Smooth muscle cell (in vitro differentiated cells): ENCODE data around the gene PARD6G. TPM values are rescaled to one million over a fixed set of nuclear protein-coding genes. Genes with fewer than 3 reads are reported as not detected.

Source experiments
- DNase-seq: peaks from one replicate; lab custom pipeline; 2025; ENCODE audit not compliant: unreplicated experiment; lab: John Stamatoyannopoulos, UW
- H2AFZ ChIP-seq: fragments of 200-600 bp; sonication (generic); 2 replicates; pipeline ENCODE4 v1.6.0; 2016; ENCODE audit warnings: antibody characterized with exemption, low read depth, mild to moderate bottlenecking
- H3F3A ChIP-seq: fragments of 200-600 bp; sonication (generic); 2 replicates; pipeline ENCODE4 v1.6.0; 2017; ENCODE audit warnings: antibody characterized with exemption, low read depth
- H3K27ac ChIP-seq: fragments of 200-600 bp; sonication (generic); 2 replicates; pipeline ENCODE4 v1.5.1; 2016; ENCODE audit warnings: low read depth, mild to moderate bottlenecking
- H3K27me3 ChIP-seq: fragments of 200-600 bp; sonication (generic); 2 replicates; pipeline ENCODE4 v1.6.1; 2016; ENCODE audit warnings: low read depth, mild to moderate bottlenecking
- H3K36me3 ChIP-seq: fragments of 200-600 bp; sonication (generic); 2 replicates; pipeline ENCODE4 v1.5.1; 2016; ENCODE audit warnings: low read depth
- H3K4me1 ChIP-seq: fragments of 200-600 bp; sonication (generic); 2 replicates; pipeline ENCODE4 v1.5.1; 2016; ENCODE audit warnings: low read depth
- H3K4me2 ChIP-seq: fragments of 200-600 bp; sonication (generic); 2 replicates; pipeline ENCODE4 v1.6.0; 2016; ENCODE audit warnings: mild to moderate bottlenecking
- H3K4me3 ChIP-seq: fragments of 200-600 bp; sonication (generic); 2 replicates; pipeline ENCODE4 v1.5.1; 2016; ENCODE audit warnings: mild to moderate bottlenecking
- H3K79me2 ChIP-seq: fragments of 200-600 bp; sonication (generic); 2 replicates; pipeline ENCODE4 v1.6.0; 2016; ENCODE audit warnings: low read depth, mild to moderate bottlenecking
- H3K9ac ChIP-seq: fragments of 200-600 bp; sonication (generic); 2 replicates; pipeline ENCODE4 v1.6.0; 2016; ENCODE audit warnings: low read depth
- H3K9me3 ChIP-seq: fragments of 200-600 bp; sonication (generic); replicated peaks from 2 replicates; pipeline ENCODE4 v1.5.1; 2016; ENCODE audit warnings: low read depth
- H4K20me1 ChIP-seq: fragments of 200-600 bp; sonication (generic); 2 replicates; pipeline ENCODE4 v1.6.0; 2016; ENCODE audit warnings: low read depth
- CTCF ChIP-seq: fragments of 200-600 bp; sonication (generic); IDR thresholded peaks from 2 replicates; pipeline ENCODE4 v1.5.1; 2017; ENCODE audit warnings: borderline replicate concordance, mild to moderate bottlenecking, antibody characterized with exemption; ENCODE audit not compliant: insufficient read depth, poor library complexity, severe bottlenecking
- WGBS: methylation state at CpG from one replicate; pipeline ENCODE4 v1.1.7; 2016; ENCODE audit warnings: low lambda C conversion rate; 5-methylcytosine and 5-hydroxymethylcytosine counted together
- polyA plus RNA-seq: library from polyadenylated mRNA; unstranded; fragments of >200 nt; fragmentation: Nextera tagmentation; extraction: Ambion mirVana; gene quantifications from 2 replicates; pipeline ENCODE4 v1.2.1, GENCODE V29; 2016
- total RNA-seq: library from RNA; depleted of rRNA; stranded (reverse); fragments of >200 nt; gene quantifications from 2 replicates; pipeline ENCODE4 v1.2.3, GENCODE V29; 2014

The PARD6G gene
- total and polyA plus RNA-seq, 2 experiments from 2014 or later: 19.8 to 19.9 TPM

- Histone ChIP-seq H3K36me3 (no peaks in the 10 kb centered on the region), H3F3A (no peaks in the 10 kb centered on the region), H3K79me2 (no peaks in the 10 kb centered on the region), H2AFZ (no peak overlapping the region), H3K4me1 (no peaks in the 10 kb centered on the region), H4K20me1 (peaks cover 57% of the 10 kb centered on the region), H3K4me3 (no peak overlapping the region), H3K9ac (no peak overlapping the region), H3K4me2 (no peak overlapping the region), H3K9me3 (no peaks in the 10 kb centered on the region), H3K27me3 (no peaks in the 10 kb centered on the region), H3K27ac (no peak overlapping the region)
- no peak for TF ChIP-seq CTCF
- DNase-seq: no peak
- 92% methylated on average over 5 of the region's 5 CpGs for WGBS
Observed at GRCh38 chr18:80190311-80190710, 57.0 kb downstream of the PARD6G start.

GRCh38 chr18:80189531-80189865, 57.8 kb downstream of the PARD6G start:
- peaks cover 65% of the 10 kb centered on the region for H4K20me1 ChIP-seq
- no peaks in the 10 kb centered on the region for H3F3A ChIP-seq
- no peak overlapping the region for H2AFZ ChIP-seq
- H3K36me3 ChIP-seq: no peaks in the 10 kb centered on the region
- H3K9ac ChIP-seq: no peak overlapping the region
- H3K4me3 ChIP-seq: no peak overlapping the region
- TF ChIP-seq CTCF: no peak
- H3K27me3 ChIP-seq: no peaks in the 10 kb centered on the region
- no peaks in the 10 kb centered on the region for H3K4me1 ChIP-seq
- no peak overlapping the region for H3K4me2 ChIP-seq
- 95% methylated on average over 10 of the region's 10 CpGs for WGBS
- H3K79me2 ChIP-seq: no peaks in the 10 kb centered on the region
- H3K9me3 ChIP-seq: no peaks in the 10 kb centered on the region
- no peak for DNase-seq
- H3K27ac ChIP-seq: no peak overlapping the region

GRCh38 chr18:80188643-80189530, 58.4 kb downstream of the PARD6G start:
- H3K4me1 ChIP-seq: no peaks in the 10 kb centered on the region
- H4K20me1 ChIP-seq: peaks cover 71% of the 10 kb centered on the region
- TF ChIP-seq CTCF: no peak
- no peaks in the 10 kb centered on the region for H3K79me2 ChIP-seq
- H3K27ac ChIP-seq: no peak overlapping the region
- H3K27me3 ChIP-seq: no peaks in the 10 kb centered on the region
- H3K4me3 ChIP-seq: no peak overlapping the region
- no peak overlapping the region for H3K4me2 ChIP-seq
- H2AFZ ChIP-seq: no peak overlapping the region
- no peaks in the 10 kb centered on the region for H3F3A ChIP-seq
- no peaks in the 10 kb centered on the region for H3K36me3 ChIP-seq
- DNase-seq: no peak
- no peaks in the 10 kb centered on the region for H3K9me3 ChIP-seq
- WGBS: 96% methylated on average over 20 of the region's 20 CpGs
- H3K9ac ChIP-seq: no peak overlapping the region
